Neural progenitor cell (in vitro differentiated cells): ENCODE data around the gene AHR. TPM values are rescaled to one million over a fixed set of nuclear protein-coding genes. Genes with fewer than 3 reads are reported as not detected.
A peak's percentile ranks its signal among the peaks of the same experiment; 100 is the strongest.

Experiments
- DNase-seq: peaks from one replicate; pipeline ENCODE4 v3.0.0-alpha.2; 2016; ENCODE audit warnings: low spot score
- H2AFZ ChIP-seq: fragments of 200-600 bp; sonication (generic); replicated peaks from 2 replicates; pipeline ENCODE4 v1.6.1; 2016; ENCODE audit warnings: antibody characterized with exemption
- H3F3A ChIP-seq: fragments of 200-600 bp; sonication (generic); 2 replicates; pipeline ENCODE4 v1.6.1; 2016; ENCODE audit warnings: antibody characterized with exemption, low read depth
- H3K27ac ChIP-seq: fragments of 200-600 bp; sonication (generic); 2 replicates; pipeline ENCODE4 v1.5.1; 2016; ENCODE audit warnings: mild to moderate bottlenecking
- H3K27me3 ChIP-seq: fragments of 200-600 bp; sonication (generic); 2 replicates; pipeline ENCODE4 v1.6.1; 2016; ENCODE audit warnings: mild to moderate bottlenecking, moderate library complexity
- H3K36me3 ChIP-seq: fragments of 200-600 bp; sonication (generic); 2 replicates; pipeline ENCODE4 v1.5.1; 2016
- H3K4me1 ChIP-seq: fragments of 200-600 bp; sonication (generic); 2 replicates; pipeline ENCODE4 v1.6.1; 2016; ENCODE audit warnings: mixed run types
- H3K4me2 ChIP-seq: fragments of 200-600 bp; sonication (generic); 2 replicates; pipeline ENCODE4 v1.6.1; 2016
- H3K4me3 ChIP-seq: fragments of 200-600 bp; sonication (generic); 2 replicates; pipeline ENCODE4 v1.5.1; 2016
- H3K79me2 ChIP-seq: fragments of 200-600 bp; sonication (generic); 2 replicates; pipeline ENCODE4 v1.6.1; 2016; ENCODE audit warnings: low read depth
- H3K9ac ChIP-seq: fragments of 200-600 bp; sonication (generic); 2 replicates; pipeline ENCODE4 v1.6.1; 2016
- H3K9me3 ChIP-seq: fragments of 200-600 bp; sonication (generic); 2 replicates; pipeline ENCODE4 v1.5.1; 2016; ENCODE audit warnings: low read depth
- H4K20me1 ChIP-seq: fragments of 200-600 bp; sonication (generic); 2 replicates; pipeline ENCODE4 v1.6.1; 2016; ENCODE audit warnings: low read depth
- H3K27ac Mint-ChIP-seq: 3 replicates; pipeline ENCODE4 v1.8.0; 2021; ENCODE audit warnings: mixed read lengths
- H3K27me3 Mint-ChIP-seq: 2 replicates; pipeline ENCODE4 v1.8.0; 2022; ENCODE audit warnings: low read depth, mild to moderate bottlenecking, inconsistent platforms, moderate library complexity, mixed read lengths; ENCODE audit not compliant: insufficient read depth
- H3K36me3 Mint-ChIP-seq: 3 replicates; pipeline ENCODE4 v1.8.0; 2021; ENCODE audit warnings: mixed read lengths
- H3K4me1 Mint-ChIP-seq: 3 replicates; pipeline ENCODE4 v1.8.0; 2021; ENCODE audit warnings: mixed read lengths
- H3K4me3 Mint-ChIP-seq: 3 replicates; pipeline ENCODE4 v1.8.0; 2021; ENCODE audit warnings: mild to moderate bottlenecking, moderate library complexity, mixed read lengths
- H3K9me3 Mint-ChIP-seq: 3 replicates; pipeline ENCODE4 v1.8.0; 2020; ENCODE audit warnings: mixed read lengths
- CTCF ChIP-seq: fragments of 200-600 bp; sonication (generic); IDR thresholded peaks from 2 replicates; pipeline ENCODE4 v1.5.1; 2017; ENCODE audit warnings: antibody characterized with exemption, mild to moderate bottlenecking
- EZH2 ChIP-seq: fragments of 200-600 bp; sonication (generic); IDR thresholded peaks from 2 replicates; pipeline ENCODE4 v1.6.1; 2017; ENCODE audit warnings: antibody characterized with exemption, mild to moderate bottlenecking, moderate library complexity
- EZH2phosphoT487 ChIP-seq: fragments of 200-600 bp; sonication (generic); IDR thresholded peaks from 2 replicates; pipeline ENCODE4 v1.6.1; 2017; ENCODE audit warnings: antibody characterized with exemption
- total RNA-seq: library from RNA; depleted of rRNA; stranded (reverse); fragments of >200 nt; gene quantifications from 2 replicates; pipeline ENCODE4 v1.2.3, GENCODE V29; 2015; ENCODE audit warnings: low replicate concordance

Gene AHR
- total RNA-seq, 1 donor from 2014 or later: 5.7 TPM

GRCh38 chr7:17311194-17311593, 12.7 kb downstream of the AHR start:
- peaks cover 11% of the 10 kb centered on the region for H3K4me1 Mint-ChIP-seq
- Histone ChIP-seq H4K20me1 (no peaks in the 10 kb centered on the region), H2AFZ (no peak overlapping the region), H3K9me3 (no peaks in the 10 kb centered on the region), H3K27me3 (no peaks in the 10 kb centered on the region), H3K4me2 (no peak overlapping the region), H3K9ac (no peak overlapping the region), H3F3A (no peaks in the 10 kb centered on the region), H3K27ac (no peak overlapping the region), H3K79me2 (no peaks in the 10 kb centered on the region), H3K4me3 (no peak overlapping the region), H3K4me1 (peaks cover 20% of the 10 kb centered on the region), H3K36me3 (no peaks in the 10 kb centered on the region)
- no peak overlapping the region for H3K4me3 Mint-ChIP-seq
- H3K27me3 Mint-ChIP-seq: no peaks in the 10 kb centered on the region
- H3K36me3 Mint-ChIP-seq: no peaks in the 10 kb centered on the region
- TF ChIP-seq EZH2: no peak
- TF ChIP-seq EZH2phosphoT487: no peak
- TF ChIP-seq CTCF: no peak
- no peak overlapping the region for H3K27ac Mint-ChIP-seq
- H3K9me3 Mint-ChIP-seq: no peaks in the 10 kb centered on the region
- no peak for DNase-seq

- Histone ChIP-seq H3K36me3 (no peaks in the 10 kb centered on the region), H3K4me3 (no peak overlapping the region), H3K79me2 (no peaks in the 10 kb centered on the region), H3K4me1 (peaks cover 20% of the 10 kb centered on the region), H3K27me3 (no peaks in the 10 kb centered on the region), H3F3A (no peaks in the 10 kb centered on the region), H3K4me2 (no peak overlapping the region), H2AFZ (no peak overlapping the region), H3K27ac (no peak overlapping the region), H3K9me3 (no peaks in the 10 kb centered on the region), H3K9ac (no peak overlapping the region), H4K20me1 (no peaks in the 10 kb centered on the region)
- Mint-ChIP-seq H3K27ac (no peak overlapping the region), H3K4me3 (no peak overlapping the region), H3K9me3 (no peaks in the 10 kb centered on the region), H3K4me1 (peaks cover 11% of the 10 kb centered on the region), H3K36me3 (peaks cover 2% of the 10 kb centered on the region), H3K27me3 (no peaks in the 10 kb centered on the region)
- peak; percentile 16 for DNase-seq
- TF ChIP-seq EZH2 (no peak), EZH2phosphoT487 (no peak), CTCF (no peak)
These were observed 13.5 kb downstream of the AHR start for GRCh38 chr7:17311952-17312351.

GRCh38 chr7:17312641-17313040, 14.2 kb downstream of the AHR start:
- no peak overlapping the region for H2AFZ ChIP-seq
- H3K9ac ChIP-seq: no peak overlapping the region
- H3K4me3 ChIP-seq: no peak overlapping the region
- peaks cover 20% of the 10 kb centered on the region for H3K4me1 ChIP-seq
- no peak for DNase-seq
- Mint-ChIP-seq H3K4me1 (peaks cover 11% of the 10 kb centered on the region), H3K9me3 (no peaks in the 10 kb centered on the region), H3K4me3 (no peak overlapping the region), H3K27ac (no peak overlapping the region), H3K27me3 (no peaks in the 10 kb centered on the region), H3K36me3 (peaks cover 2% of the 10 kb centered on the region)
- no peaks in the 10 kb centered on the region for H4K20me1 ChIP-seq
- no peaks in the 10 kb centered on the region for H3K36me3 ChIP-seq
- no peak overlapping the region for H3K4me2 ChIP-seq
- no peaks in the 10 kb centered on the region for H3K9me3 ChIP-seq
- H3K27me3 ChIP-seq: no peaks in the 10 kb centered on the region
- TF ChIP-seq EZH2 (no peak), EZH2phosphoT487 (no peak), CTCF (no peak)
- H3K27ac ChIP-seq: no peak overlapping the region
- H3K79me2 ChIP-seq: no peaks in the 10 kb centered on the region
- no peaks in the 10 kb centered on the region for H3F3A ChIP-seq

- H3K79me2 ChIP-seq: no peaks in the 10 kb centered on the region
- H3K27ac ChIP-seq: no peak overlapping the region
- H3K4me1 ChIP-seq: peaks cover 20% of the 10 kb centered on the region
- H3K4me2 ChIP-seq: no peak overlapping the region
- no peak overlapping the region for H3K4me3 ChIP-seq
- H3K27me3 Mint-ChIP-seq: no peaks in the 10 kb centered on the region
- H3K27me3 ChIP-seq: no peaks in the 10 kb centered on the region
- H3F3A ChIP-seq: no peaks in the 10 kb centered on the region
- H3K9me3 ChIP-seq: no peaks in the 10 kb centered on the region
- no peak overlapping the region for H2AFZ ChIP-seq
- H3K4me1 Mint-ChIP-seq: peaks cover 11% of the 10 kb centered on the region
- no peaks in the 10 kb centered on the region for H3K36me3 ChIP-seq
- no peak overlapping the region for H3K27ac Mint-ChIP-seq
- H4K20me1 ChIP-seq: no peaks in the 10 kb centered on the region
- H3K9ac ChIP-seq: no peak overlapping the region
- DNase-seq: no peak
- TF ChIP-seq EZH2phosphoT487 (no peak), EZH2 (no peak), CTCF (no peak)
- H3K36me3 Mint-ChIP-seq: peaks cover 2% of the 10 kb centered on the region
- H3K9me3 Mint-ChIP-seq: no peaks in the 10 kb centered on the region
- no peak overlapping the region for H3K4me3 Mint-ChIP-seq
These were observed 14.7 kb downstream of the AHR start for GRCh38 chr7:17313194-17313593.
